Measurements from ENCODE around the gene FBXW2. TPM values are rescaled to one million over a fixed set of nuclear protein-coding genes. Genes with fewer than 3 reads are reported as not detected.

FBXW2 gene
- total RNA-seq, 1 donor from 2014 or later, result 84.7 TPM

DNA sequence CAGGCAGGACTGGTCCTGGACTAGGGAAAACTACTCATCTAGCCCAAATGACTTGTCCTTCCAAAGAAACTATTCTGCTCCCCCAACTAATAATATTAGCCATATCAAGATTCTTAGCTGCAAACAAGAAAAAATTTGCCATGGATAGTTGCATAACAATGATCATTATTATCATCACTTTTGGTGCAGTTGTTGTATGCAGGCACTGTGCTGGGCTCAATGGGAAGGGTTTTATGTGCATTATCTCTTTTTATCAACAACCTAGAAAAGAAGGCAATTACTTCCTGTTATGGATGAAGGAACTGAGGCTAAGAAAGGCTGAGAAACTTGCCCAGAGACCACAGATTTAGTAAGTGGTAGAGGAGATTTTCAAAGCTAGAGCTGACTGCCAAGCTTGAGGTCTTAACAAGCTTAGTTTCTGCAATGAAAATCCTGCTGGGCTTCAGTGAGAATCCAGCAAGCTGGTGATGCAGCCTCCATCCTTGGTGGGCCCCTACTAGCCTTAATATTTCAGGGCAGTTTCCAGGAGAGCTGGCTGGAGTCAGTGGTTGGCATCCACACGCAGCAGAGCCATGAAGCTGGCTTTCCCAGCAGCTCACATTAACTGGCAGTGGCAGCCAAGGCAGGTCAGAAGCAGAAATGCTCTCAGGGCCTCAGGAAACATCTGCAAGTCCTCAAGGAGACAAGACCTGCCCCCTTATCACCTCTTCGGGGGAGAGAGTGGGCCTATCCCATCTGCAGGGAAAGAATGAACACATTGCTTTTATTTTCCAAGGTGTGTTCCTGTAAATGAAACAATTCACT lies 58.4 kb downstream of the FBXW2 start:
- no peaks in the 10 kb centered on the region for H3K9me3 Mint-ChIP-seq (ENCODE audit: unreplicated experiment)
- DNase-seq (ENCODE audit: extremely low spot score, unreplicated experiment), result no peak
- H3K27ac Mint-ChIP-seq (ENCODE audit: unreplicated experiment), result no peak overlapping the region
- peaks cover 23% of the 10 kb centered on the region for H3K4me1 Mint-ChIP-seq (ENCODE audit: unreplicated experiment)
- H3K4me3 Mint-ChIP-seq (ENCODE audit: unreplicated experiment), result no peak overlapping the region
- TF ChIP-seq, protein P1, sequence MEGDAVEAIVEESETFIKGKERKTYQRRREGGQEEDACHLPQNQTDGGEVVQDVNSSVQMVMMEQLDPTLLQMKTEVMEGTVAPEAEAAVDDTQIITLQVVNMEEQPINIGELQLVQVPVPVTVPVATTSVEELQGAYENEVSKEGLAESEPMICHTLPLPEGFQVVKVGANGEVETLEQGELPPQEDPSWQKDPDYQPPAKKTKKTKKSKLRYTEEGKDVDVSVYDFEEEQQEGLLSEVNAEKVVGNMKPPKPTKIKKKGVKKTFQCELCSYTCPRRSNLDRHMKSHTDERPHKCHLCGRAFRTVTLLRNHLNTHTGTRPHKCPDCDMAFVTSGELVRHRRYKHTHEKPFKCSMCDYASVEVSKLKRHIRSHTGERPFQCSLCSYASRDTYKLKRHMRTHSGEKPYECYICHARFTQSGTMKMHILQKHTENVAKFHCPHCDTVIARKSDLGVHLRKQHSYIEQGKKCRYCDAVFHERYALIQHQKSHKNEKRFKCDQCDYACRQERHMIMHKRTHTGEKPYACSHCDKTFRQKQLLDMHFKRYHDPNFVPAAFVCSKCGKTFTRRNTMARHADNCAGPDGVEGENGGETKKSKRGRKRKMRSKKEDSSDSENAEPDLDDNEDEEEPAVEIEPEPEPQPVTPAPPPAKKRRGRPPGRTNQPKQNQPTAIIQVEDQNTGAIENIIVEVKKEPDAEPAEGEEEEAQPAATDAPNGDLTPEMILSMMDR (IDR thresholded peaks at IDR 0.05), result no peak
- H3K36me3 Mint-ChIP-seq (ENCODE audit: unreplicated experiment), result no peaks in the 10 kb centered on the region
- no peaks in the 10 kb centered on the region for H3K27me3 Mint-ChIP-seq (ENCODE audit: unreplicated experiment)

- TF ChIP-seq, protein P1 (IDR thresholded peaks at IDR 0.05), result no peak
- no peak for DNase-seq (ENCODE audit: extremely low spot score, unreplicated experiment)
- no peak overlapping the region for H3K27ac Mint-ChIP-seq (ENCODE audit: unreplicated experiment)
- H3K4me3 Mint-ChIP-seq (ENCODE audit: unreplicated experiment), result no peak overlapping the region
- no peaks in the 10 kb centered on the region for H3K9me3 Mint-ChIP-seq (ENCODE audit: unreplicated experiment)
- no peaks in the 10 kb centered on the region for H3K36me3 Mint-ChIP-seq (ENCODE audit: unreplicated experiment)
- H3K4me1 Mint-ChIP-seq (ENCODE audit: unreplicated experiment), result peaks cover 27% of the 10 kb centered on the region
- H3K27me3 Mint-ChIP-seq (ENCODE audit: unreplicated experiment), result no peaks in the 10 kb centered on the region
Observed at GRCh38 chr9:120733190-120733589, 60.0 kb downstream of the FBXW2 start.

- Mint-ChIP-seq H3K27me3 (ENCODE audit: unreplicated experiment) (no peaks in the 10 kb centered on the region), H3K27ac (ENCODE audit: unreplicated experiment) (peak overlapping the region; percentile 12), H3K4me1 (ENCODE audit: unreplicated experiment) (peaks cover 27% of the 10 kb centered on the region)
Observed at GRCh38 chr9:120730654-120731514, 62.3 kb downstream of the FBXW2 start.

GRCh38 chr9:120729791-120730241 lies 63.4 kb downstream of the FBXW2 start:
- no peak for DNase-seq (ENCODE audit: extremely low spot score, unreplicated experiment)
- TF ChIP-seq, protein P1 (IDR thresholded peaks at IDR 0.05), result peak; percentile 33
- Mint-ChIP-seq H3K27me3 (ENCODE audit: unreplicated experiment) (no peaks in the 10 kb centered on the region), H3K36me3 (ENCODE audit: unreplicated experiment) (no peaks in the 10 kb centered on the region), H3K4me3 (ENCODE audit: unreplicated experiment) (no peak overlapping the region), H3K9me3 (ENCODE audit: unreplicated experiment) (no peaks in the 10 kb centered on the region), H3K27ac (ENCODE audit: unreplicated experiment) (peak overlapping the region; percentile 34), H3K4me1 (ENCODE audit: unreplicated experiment) (peaks cover 27% of the 10 kb centered on the region)

More at GRCh38 chr9:120730654-120731514, 62.3 kb downstream of the FBXW2 start:
- TF ChIP-seq, protein P1 (IDR thresholded peaks at IDR 0.05), result no peak
- Mint-ChIP-seq H3K36me3 (ENCODE audit: unreplicated experiment) (no peaks in the 10 kb centered on the region), H3K4me3 (ENCODE audit: unreplicated experiment) (no peak overlapping the region), H3K9me3 (ENCODE audit: unreplicated experiment) (no peaks in the 10 kb centered on the region)
- no peak for DNase-seq (ENCODE audit: extremely low spot score, unreplicated experiment)

DNA sequence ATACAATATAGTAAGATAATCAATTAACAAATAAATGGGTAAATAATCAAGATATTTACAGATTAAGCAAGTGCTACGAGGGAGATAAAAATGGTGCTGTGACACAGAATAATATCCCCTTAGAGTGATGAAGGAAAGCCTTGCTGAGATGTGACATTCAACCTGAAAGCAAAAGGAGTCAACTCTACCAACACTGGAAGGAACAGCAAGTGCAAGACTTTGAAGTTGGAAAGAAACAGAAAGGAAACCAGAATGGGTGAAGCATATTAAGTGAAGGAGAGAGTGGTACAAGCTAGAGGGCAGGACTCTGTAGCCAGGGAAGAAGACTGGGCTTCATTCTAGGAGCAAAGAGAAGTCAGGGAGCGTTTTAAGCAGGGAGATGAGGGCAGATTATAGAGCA lies 66.7 kb downstream of the FBXW2 start:
- TF ChIP-seq, protein P1 (IDR thresholded peaks at IDR 0.05), result no peak
- peaks cover 21% of the 10 kb centered on the region for H3K4me1 Mint-ChIP-seq (ENCODE audit: unreplicated experiment)
- no peaks in the 10 kb centered on the region for H3K9me3 Mint-ChIP-seq (ENCODE audit: unreplicated experiment)
- H3K27me3 Mint-ChIP-seq (ENCODE audit: unreplicated experiment), result no peaks in the 10 kb centered on the region
- no peak for DNase-seq (ENCODE audit: extremely low spot score, unreplicated experiment)
- no peaks in the 10 kb centered on the region for H3K36me3 Mint-ChIP-seq (ENCODE audit: unreplicated experiment)
- no peak overlapping the region for H3K27ac Mint-ChIP-seq (ENCODE audit: unreplicated experiment)
- no peak overlapping the region for H3K4me3 Mint-ChIP-seq (ENCODE audit: unreplicated experiment)
